GM23338 (cell line): ENCODE results near the gene PSD4. TPM values are rescaled to one million over a fixed set of nuclear protein-coding genes. Genes with fewer than 3 reads are reported as not detected.
A peak's percentile ranks its signal among the peaks of the same experiment; 100 is the strongest.

ENCODE experiments used
- ATAC-seq: fragments of 200-7000 bp; cut with Tn5 transposase; 3 replicates; pipeline ENCODE4 v1.9.1; 2020
- DNase-seq: peaks from one replicate; pipeline ENCODE4 v3.0.0-alpha.2; 2015; ENCODE audit warnings: low spot score
- H2AFZ ChIP-seq: fragments of 200-600 bp; sonication (generic); 2 replicates; pipeline ENCODE4 v1.8.0; 2016; ENCODE audit warnings: antibody characterized with exemption, mild to moderate bottlenecking, moderate library complexity
- H3F3A ChIP-seq: fragments of 200-600 bp; sonication (generic); replicated peaks from 2 replicates; pipeline ENCODE4 v1.8.0; 2017; ENCODE audit warnings: antibody characterized with exemption, mixed run types, low read depth
- H3K27ac ChIP-seq: fragments of 200-600 bp; sonication (generic); 2 replicates; pipeline ENCODE4 v1.6.1; 2016; ENCODE audit warnings: low read depth
- H3K27me3 ChIP-seq: fragments of 200-600 bp; sonication (generic); 2 replicates; pipeline ENCODE4 v1.8.0; 2016; ENCODE audit warnings: mild to moderate bottlenecking, mixed run types, moderate library complexity; ENCODE audit not compliant: insufficient read depth
- H3K36me3 ChIP-seq: fragments of 200-600 bp; sonication (generic); 2 replicates; pipeline ENCODE4 v1.8.0; 2016; ENCODE audit warnings: mild to moderate bottlenecking; ENCODE audit not compliant: insufficient read depth
- H3K4me1 ChIP-seq: fragments of 200-600 bp; sonication (generic); 2 replicates; pipeline ENCODE4 v1.8.0; 2016; ENCODE audit warnings: mild to moderate bottlenecking, moderate library complexity; ENCODE audit not compliant: insufficient read depth
- H3K4me2 ChIP-seq: fragments of 200-600 bp; sonication (generic); 2 replicates; pipeline ENCODE4 v1.7.1; 2017; ENCODE audit warnings: mixed run types
- H3K4me3 ChIP-seq: fragments of 200-600 bp; sonication (generic); 2 replicates; pipeline ENCODE4 v1.6.1; 2016; ENCODE audit warnings: mixed run types
- H3K79me2 ChIP-seq: fragments of 200-600 bp; sonication (generic); replicated peaks from 2 replicates; pipeline ENCODE4 v1.8.0; 2017; ENCODE audit warnings: mild to moderate bottlenecking; ENCODE audit not compliant: insufficient read depth
- H3K9me2 ChIP-seq: fragments of 200-600 bp; sonication (generic); 2 replicates; pipeline ENCODE4 v1.8.0; 2017; ENCODE audit not compliant: insufficient read depth
- H4K20me1 ChIP-seq: fragments of 200-600 bp; sonication (generic); replicated peaks from 2 replicates; pipeline ENCODE4 v1.8.0; 2017; ENCODE audit warnings: mild to moderate bottlenecking; ENCODE audit not compliant: insufficient read depth
- H3K27ac Mint-ChIP-seq: 2 replicates; pipeline ENCODE4 v1.8.0; 2020; ENCODE audit warnings: inconsistent platforms, mild to moderate bottlenecking, moderate library complexity, mixed read lengths
- H3K27me3 Mint-ChIP-seq: 3 replicates; pipeline ENCODE4 v1.8.0; 2022; ENCODE audit warnings: low read depth, mild to moderate bottlenecking, moderate library complexity, mixed read lengths, inconsistent platforms; ENCODE audit not compliant: insufficient read depth, poor library complexity
- H3K36me3 Mint-ChIP-seq: 3 replicates; pipeline ENCODE4 v1.8.0; 2021; ENCODE audit warnings: low read depth, mild to moderate bottlenecking, inconsistent platforms, moderate library complexity, mixed read lengths
- H3K4me1 Mint-ChIP-seq: 3 replicates; pipeline ENCODE4 v1.8.0; 2020; ENCODE audit warnings: mild to moderate bottlenecking, inconsistent platforms, mixed read lengths
- H3K4me3 Mint-ChIP-seq: 3 replicates; pipeline ENCODE4 v1.8.0; 2021; ENCODE audit warnings: moderate library complexity, mild to moderate bottlenecking, inconsistent platforms, mixed read lengths
- H3K9me3 Mint-ChIP-seq: 3 replicates; pipeline ENCODE4 v1.8.0; 2020; ENCODE audit warnings: moderate library complexity, mild to moderate bottlenecking, inconsistent platforms, mixed read lengths
- CREB1 ChIP-seq: fragments of 250-450 bp; sonication (Bioruptor Pico); IDR thresholded peaks from 2 replicates; pipeline ENCODE4 v1.5.0; 2020; ENCODE audit warnings: low read depth, mild to moderate bottlenecking, moderate library complexity
- EZH2phosphoT487 ChIP-seq: fragments of 200-600 bp; sonication (generic); IDR thresholded peaks from one replicate; pipeline ENCODE4 v1.8.1; 2018; ENCODE audit warnings: antibody characterized with exemption; ENCODE audit not compliant: unreplicated experiment
- JUNB ChIP-seq: IDR thresholded peaks from one replicate; pipeline ENCODE4 v1.6.1; 2016; ENCODE audit warnings: antibody characterized with exemption; ENCODE audit not compliant: unreplicated experiment
- NANOG ChIP-seq: IDR thresholded peaks from 2 replicates; pipeline ENCODE4 v1.6.1; 2016; ENCODE audit warnings: antibody characterized with exemption, borderline replicate concordance
- STAT1 ChIP-seq: IDR thresholded peaks from one replicate; pipeline ENCODE4 v1.6.1; 2016; ENCODE audit warnings: antibody characterized with exemption; ENCODE audit not compliant: unreplicated experiment
- ZNF331 ChIP-seq: fragments of 250-450 bp; sonication (Bioruptor Pico); IDR thresholded peaks from 2 replicates; pipeline ENCODE4 v1.5.0; 2020; ENCODE audit warnings: low read depth, mild to moderate bottlenecking, moderate library complexity
- polyA plus RNA-seq: library from polyadenylated mRNA; unstranded; fragments of >200 nt; fragmentation: Nextera tagmentation; extraction: Ambion mirVana; gene quantifications from 2 replicates; pipeline ENCODE4 v1.2.1, GENCODE V29; 2016
- total RNA-seq: library from RNA; depleted of rRNA; stranded (reverse); fragments of >200 nt; shearing (Covaris generic); gene quantifications from 2 replicates; pipeline ENCODE4 v1.2.3, GENCODE V29; 2014
- TF ChIP-seq, protein P1 (sequence below): IDR thresholded peaks from one replicate; pipeline ENCODE4 v1.6.1; 2018; ENCODE audit warnings: antibody characterized with exemption; ENCODE audit not compliant: unreplicated experiment
- TF ChIP-seq, protein P2 (sequence below), 2 experiments: fragments of 200-600 bp in 1 of 2; sonication (generic) in 1 of 2; conservative IDR thresholded peaks; 2 replicates each; pipeline versions ENCODE4 v1.5.1 to v1.6.1; 2016 to 2017; ENCODE audit warnings: antibody characterized with exemption in 2 of 2, low read depth in 2 of 2, mild to moderate bottlenecking in 2 of 2, moderate library complexity in 1 of 2

PSD4 gene
- total and polyA plus RNA-seq, 2 experiments from 2014 or later: 0.06 to 0.66 TPM

DNA sequence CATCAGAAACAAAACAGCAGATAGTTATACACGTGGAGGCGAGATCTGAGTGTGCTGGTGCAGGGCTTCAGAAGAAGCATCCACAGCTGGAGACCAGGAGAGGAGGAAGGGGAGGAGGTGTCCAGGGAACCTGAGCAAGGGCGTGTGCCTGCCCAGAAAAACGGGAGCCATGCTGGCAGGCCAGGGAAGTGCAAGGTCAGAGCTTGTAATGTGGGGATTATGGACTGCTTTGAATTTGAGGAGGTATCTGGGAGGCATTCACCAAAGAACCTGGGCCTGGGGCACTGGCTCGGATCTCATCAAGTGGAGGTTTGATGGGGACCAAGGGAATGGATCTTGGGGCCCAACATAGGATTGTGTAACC, 12.6 kb downstream of the PSD4 start:
- TF ChIP-seq JUNB: no peak
- H3F3A ChIP-seq: no peaks in the 10 kb centered on the region
- H3K27me3 ChIP-seq: no peaks in the 10 kb centered on the region
- no peaks in the 10 kb centered on the region for H3K36me3 ChIP-seq
- no peaks in the 10 kb centered on the region for H3K27me3 Mint-ChIP-seq
- ATAC-seq: no peak
- 0 out of 2 replicates have a peak, but pooled peaks cover 3% of the 10 kb centered on the region for H3K4me1 ChIP-seq
- no peaks in the 10 kb centered on the region for H3K9me3 Mint-ChIP-seq
- H3K4me3 Mint-ChIP-seq: no peak overlapping the region
- no peaks in the 10 kb centered on the region for H4K20me1 ChIP-seq
- H3K4me3 ChIP-seq: no peak overlapping the region
- H3K79me2 ChIP-seq: no peaks in the 10 kb centered on the region
- H3K36me3 Mint-ChIP-seq: no peaks in the 10 kb centered on the region
- DNase-seq: no peak
- no peaks in the 10 kb centered on the region for H3K9me2 ChIP-seq
- H2AFZ ChIP-seq: no peak overlapping the region
- no peak overlapping the region for H3K4me2 ChIP-seq
- H3K27ac Mint-ChIP-seq: no peak overlapping the region
- peaks cover 12% of the 10 kb centered on the region for H3K4me1 Mint-ChIP-seq
- no peak overlapping the region for H3K27ac ChIP-seq

DNA sequence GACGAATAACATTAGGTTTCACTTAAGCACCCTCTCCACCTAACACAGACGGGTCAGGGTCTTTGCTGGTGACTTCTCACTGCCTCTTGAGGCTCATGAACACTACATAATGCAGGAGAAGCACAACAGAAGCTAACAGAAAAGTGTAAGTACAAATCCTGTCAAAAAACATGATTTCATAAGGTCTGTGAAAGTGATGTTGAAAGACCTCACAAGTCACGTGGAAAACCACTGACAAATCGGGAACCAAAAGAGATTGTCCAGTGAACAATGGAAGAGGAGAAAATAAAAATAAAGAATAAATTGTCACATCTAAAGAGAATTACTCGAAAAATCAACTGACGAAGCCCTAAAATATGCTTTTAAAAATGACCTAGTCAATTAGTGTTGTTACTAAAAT, 14.0 kb downstream of the PSD4 start:
- H3K9me2 ChIP-seq: no peaks in the 10 kb centered on the region
- H3K36me3 Mint-ChIP-seq: no peaks in the 10 kb centered on the region
- H4K20me1 ChIP-seq: no peaks in the 10 kb centered on the region
- H3F3A ChIP-seq: no peaks in the 10 kb centered on the region
- H3K4me1 ChIP-seq: 0 out of 2 replicates have a peak, but pooled peaks cover 3% of the 10 kb centered on the region
- no peak overlapping the region for H3K27ac ChIP-seq
- H3K4me2 ChIP-seq: no peak overlapping the region
- H2AFZ ChIP-seq: peak overlapping the region; percentile 75; the same call in 1 of the 2 replicates
- H3K79me2 ChIP-seq: no peaks in the 10 kb centered on the region
- no peaks in the 10 kb centered on the region for H3K27me3 Mint-ChIP-seq
- no peaks in the 10 kb centered on the region for H3K9me3 Mint-ChIP-seq
- H3K27me3 ChIP-seq: no peaks in the 10 kb centered on the region
- ATAC-seq (no peak), DNase-seq (no peak)
- no peak overlapping the region for H3K4me3 ChIP-seq
- peaks cover 12% of the 10 kb centered on the region for H3K4me1 Mint-ChIP-seq
- TF ChIP-seq NANOG (no peak), STAT1 (no peak)
- TF ChIP-seq, protein P1, sequence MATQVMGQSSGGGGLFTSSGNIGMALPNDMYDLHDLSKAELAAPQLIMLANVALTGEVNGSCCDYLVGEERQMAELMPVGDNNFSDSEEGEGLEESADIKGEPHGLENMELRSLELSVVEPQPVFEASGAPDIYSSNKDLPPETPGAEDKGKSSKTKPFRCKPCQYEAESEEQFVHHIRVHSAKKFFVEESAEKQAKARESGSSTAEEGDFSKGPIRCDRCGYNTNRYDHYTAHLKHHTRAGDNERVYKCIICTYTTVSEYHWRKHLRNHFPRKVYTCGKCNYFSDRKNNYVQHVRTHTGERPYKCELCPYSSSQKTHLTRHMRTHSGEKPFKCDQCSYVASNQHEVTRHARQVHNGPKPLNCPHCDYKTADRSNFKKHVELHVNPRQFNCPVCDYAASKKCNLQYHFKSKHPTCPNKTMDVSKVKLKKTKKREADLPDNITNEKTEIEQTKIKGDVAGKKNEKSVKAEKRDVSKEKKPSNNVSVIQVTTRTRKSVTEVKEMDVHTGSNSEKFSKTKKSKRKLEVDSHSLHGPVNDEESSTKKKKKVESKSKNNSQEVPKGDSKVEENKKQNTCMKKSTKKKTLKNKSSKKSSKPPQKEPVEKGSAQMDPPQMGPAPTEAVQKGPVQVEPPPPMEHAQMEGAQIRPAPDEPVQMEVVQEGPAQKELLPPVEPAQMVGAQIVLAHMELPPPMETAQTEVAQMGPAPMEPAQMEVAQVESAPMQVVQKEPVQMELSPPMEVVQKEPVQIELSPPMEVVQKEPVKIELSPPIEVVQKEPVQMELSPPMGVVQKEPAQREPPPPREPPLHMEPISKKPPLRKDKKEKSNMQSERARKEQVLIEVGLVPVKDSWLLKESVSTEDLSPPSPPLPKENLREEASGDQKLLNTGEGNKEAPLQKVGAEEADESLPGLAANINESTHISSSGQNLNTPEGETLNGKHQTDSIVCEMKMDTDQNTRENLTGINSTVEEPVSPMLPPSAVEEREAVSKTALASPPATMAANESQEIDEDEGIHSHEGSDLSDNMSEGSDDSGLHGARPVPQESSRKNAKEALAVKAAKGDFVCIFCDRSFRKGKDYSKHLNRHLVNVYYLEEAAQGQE: no peak
- no peaks in the 10 kb centered on the region for H3K36me3 ChIP-seq
- H3K27ac Mint-ChIP-seq: no peak overlapping the region
- H3K4me3 Mint-ChIP-seq: no peak overlapping the region

DNA sequence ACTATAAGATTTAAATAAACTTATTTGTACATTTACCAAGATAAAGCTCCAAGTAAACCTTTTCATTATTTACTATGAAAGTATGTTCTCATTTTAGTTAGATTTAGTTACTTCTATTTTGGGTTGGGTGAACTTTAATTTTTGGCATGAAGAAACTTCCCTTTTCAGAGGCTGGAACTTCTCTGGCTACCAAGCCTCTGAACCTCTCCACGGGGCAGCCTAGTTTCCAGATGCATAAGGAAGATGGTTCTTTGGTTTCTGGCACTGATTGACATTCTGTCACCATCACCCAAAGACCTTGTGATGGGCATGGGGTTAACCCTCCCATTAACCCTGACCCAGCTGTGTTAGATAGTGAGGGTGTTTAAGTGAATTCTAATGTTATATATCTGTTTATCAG, 17.1 kb downstream of the PSD4 start:
- Mint-ChIP-seq H3K9me3 (no peaks in the 10 kb centered on the region), H3K4me1 (peaks cover 12% of the 10 kb centered on the region), H3K4me3 (no peak overlapping the region), H3K27me3 (no peaks in the 10 kb centered on the region), H3K36me3 (no peaks in the 10 kb centered on the region), H3K27ac (no peak overlapping the region)
- DNase-seq (no peak), ATAC-seq (no peak)
- Histone ChIP-seq H3K4me2 (no peak overlapping the region), H4K20me1 (no peaks in the 10 kb centered on the region), H3K4me1 (0 out of 2 replicates have a peak, but pooled peaks cover 3% of the 10 kb centered on the region), H3K36me3 (no peaks in the 10 kb centered on the region), H2AFZ (no peak overlapping the region), H3F3A (no peaks in the 10 kb centered on the region), H3K9me2 (no peaks in the 10 kb centered on the region), H3K27me3 (no peaks in the 10 kb centered on the region), H3K27ac (no peak overlapping the region), H3K4me3 (no peak overlapping the region), H3K79me2 (no peaks in the 10 kb centered on the region)
- TF ChIP-seq NANOG (no peak), EZH2phosphoT487 (no peak), CREB1 (no peak), ZNF331 (CRISPR knock-in tag) (no peak)
- TF ChIP-seq, protein P2, sequence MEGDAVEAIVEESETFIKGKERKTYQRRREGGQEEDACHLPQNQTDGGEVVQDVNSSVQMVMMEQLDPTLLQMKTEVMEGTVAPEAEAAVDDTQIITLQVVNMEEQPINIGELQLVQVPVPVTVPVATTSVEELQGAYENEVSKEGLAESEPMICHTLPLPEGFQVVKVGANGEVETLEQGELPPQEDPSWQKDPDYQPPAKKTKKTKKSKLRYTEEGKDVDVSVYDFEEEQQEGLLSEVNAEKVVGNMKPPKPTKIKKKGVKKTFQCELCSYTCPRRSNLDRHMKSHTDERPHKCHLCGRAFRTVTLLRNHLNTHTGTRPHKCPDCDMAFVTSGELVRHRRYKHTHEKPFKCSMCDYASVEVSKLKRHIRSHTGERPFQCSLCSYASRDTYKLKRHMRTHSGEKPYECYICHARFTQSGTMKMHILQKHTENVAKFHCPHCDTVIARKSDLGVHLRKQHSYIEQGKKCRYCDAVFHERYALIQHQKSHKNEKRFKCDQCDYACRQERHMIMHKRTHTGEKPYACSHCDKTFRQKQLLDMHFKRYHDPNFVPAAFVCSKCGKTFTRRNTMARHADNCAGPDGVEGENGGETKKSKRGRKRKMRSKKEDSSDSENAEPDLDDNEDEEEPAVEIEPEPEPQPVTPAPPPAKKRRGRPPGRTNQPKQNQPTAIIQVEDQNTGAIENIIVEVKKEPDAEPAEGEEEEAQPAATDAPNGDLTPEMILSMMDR (conservative IDR thresholded peaks at IDR 0.05; ENCODE audit: low read depth in 2 of 2): no peak
